CD14-positive monocyte (primary cell): ENCODE data around the gene COL9A2. TPM values are rescaled to one million over a fixed set of nuclear protein-coding genes. Genes with fewer than 3 reads are reported as not detected.

Experiments
- DNase-seq, 3 donors: peaks; one replicate each; pipeline ENCODE4 v3.0.0-alpha.2; 2011 to 2022
- H2AFZ ChIP-seq: 2 replicates; pipeline ENCODE4 v1.6.0; 2012; ENCODE audit warnings: mild to moderate bottlenecking, low read depth, low read length, inconsistent platforms; ENCODE audit not compliant: insufficient read depth, poor library complexity, severe bottlenecking
- H3K27ac ChIP-seq, 2 donors: 1 replicate in 1 of 2; 2 replicates in 1 of 2; pipeline ENCODE4 v1.5.1; 2012 to 2013; ENCODE audit warnings: low read length in 2 of 2, control low read depth in 1 of 2, inconsistent platforms in 1 of 2, low read depth in 1 of 2, mild to moderate bottlenecking in 1 of 2
- H3K27me3 ChIP-seq, 2 donors: one replicate each; pipeline versions ENCODE4 v1.6.0 to v1.6.1; 2011 to 2013; ENCODE audit warnings: low read length in 2 of 2; ENCODE audit not compliant: control insufficient read depth in 2 of 2, insufficient read depth in 2 of 2
- H3K36me3 ChIP-seq, 2 donors: replicated peaks in 1 of 2; 1 replicate in 1 of 2; 2 replicates in 1 of 2; pipeline versions ENCODE4 v1.5.1 to v1.6.1; 2012 to 2013; ENCODE audit warnings: low read length in 2 of 2, control low read depth in 1 of 2, inconsistent platforms in 1 of 2, mild to moderate bottlenecking in 1 of 2; ENCODE audit not compliant: insufficient read depth in 2 of 2, control insufficient read depth in 1 of 2
- H3K4me1 ChIP-seq, 2 donors: 1 replicate in 1 of 2; 2 replicates in 1 of 2; pipeline versions ENCODE4 v1.5.1 to v1.6.1; 2012 to 2013; ENCODE audit warnings: low read length in 2 of 2, control low read depth in 1 of 2, inconsistent platforms in 1 of 2, mild to moderate bottlenecking in 1 of 2, moderate library complexity in 1 of 2; ENCODE audit not compliant: insufficient read depth in 2 of 2, control insufficient read depth in 1 of 2
- H3K4me2 ChIP-seq: replicated peaks from 2 replicates; pipeline ENCODE3; 2012; ENCODE audit warnings: low read length, moderate library complexity, mild to moderate bottlenecking; ENCODE audit not compliant: poor library complexity, severe bottlenecking; ENCODE audit errors: extremely low read depth
- H3K4me3 ChIP-seq, 3 experiments: fragments of 200-600 bp in 1 of 3; sonication (generic) in 1 of 3; replicated peaks in 1 of 3; 1 replicate in 2 of 3; 2 replicates in 1 of 3; pipeline ENCODE4 v1.5.1; 2011 to 2013; ENCODE audit warnings: low read length in 3 of 3, mild to moderate bottlenecking in 3 of 3, control low read depth in 2 of 3, low read depth in 2 of 3, inconsistent platforms in 1 of 3, moderate library complexity in 1 of 3
- H3K79me2 ChIP-seq: 2 replicates; pipeline ENCODE4 v1.6.0; 2012; ENCODE audit warnings: mild to moderate bottlenecking, control low read depth, inconsistent platforms, low read length, moderate library complexity; ENCODE audit not compliant: insufficient read depth
- H3K9ac ChIP-seq: 2 replicates; pipeline ENCODE4 v1.6.0; 2017; ENCODE audit warnings: low read length, mild to moderate bottlenecking; ENCODE audit not compliant: insufficient read depth, poor library complexity, severe bottlenecking
- H3K9me3 ChIP-seq, 2 donors: replicated peaks in 1 of 2; 1 replicate in 1 of 2; 2 replicates in 1 of 2; pipeline versions ENCODE4 v1.5.1 to v1.6.1; 2012 to 2013; ENCODE audit warnings: low read length in 2 of 2, control low read depth in 1 of 2; ENCODE audit not compliant: control insufficient read depth in 1 of 2, insufficient read depth in 1 of 2
- H4K20me1 ChIP-seq: 2 replicates; pipeline ENCODE4 v1.6.0; 2012; ENCODE audit warnings: mild to moderate bottlenecking, low read length, control low read depth, moderate library complexity; ENCODE audit not compliant: insufficient read depth
- H3K27ac Mint-ChIP-seq, 7 donors: one replicate each; pipeline ENCODE4 v1.8.0; 2020; ENCODE audit warnings: mild to moderate bottlenecking in 7 of 7, mixed read lengths in 7 of 7, moderate library complexity in 6 of 7, inconsistent platforms in 2 of 7
- H3K27me3 Mint-ChIP-seq, 3 donors: one replicate each; pipeline ENCODE4 v1.8.0; 2021 to 2022; ENCODE audit warnings: low read depth in 3 of 3, mild to moderate bottlenecking in 3 of 3, mixed read lengths in 3 of 3, moderate library complexity in 3 of 3, inconsistent platforms in 1 of 3
- H3K36me3 Mint-ChIP-seq, 2 donors: one replicate each; pipeline ENCODE4 v1.8.0; 2020; ENCODE audit warnings: mixed read lengths in 2 of 2, inconsistent platforms in 1 of 2, mild to moderate bottlenecking in 1 of 2
- H3K4me1 Mint-ChIP-seq: one replicate; pipeline ENCODE4 v1.8.0; 2020; ENCODE audit warnings: mild to moderate bottlenecking, mixed read lengths
- H3K4me3 Mint-ChIP-seq, 2 donors: one replicate each; pipeline ENCODE4 v1.8.0; 2020; ENCODE audit warnings: mild to moderate bottlenecking in 2 of 2, mixed read lengths in 2 of 2, moderate library complexity in 1 of 2
- H3K9me3 Mint-ChIP-seq, 7 donors: one replicate each; pipeline ENCODE4 v1.8.0; 2020 to 2022; ENCODE audit warnings: mixed read lengths in 7 of 7, mild to moderate bottlenecking in 6 of 7, moderate library complexity in 6 of 7, inconsistent platforms in 2 of 7
- WGBS: methylation state at CpG from one replicate; pipeline ENCODE4 v1.1.5; 2013; ENCODE audit warnings: missing lambda C conversion rate; ENCODE audit not compliant: insufficient coverage; 5-methylcytosine and 5-hydroxymethylcytosine counted together
- intact Hi-C, 2 donors: fragments of 100-400 bp; cut with micrococcal nuclease; formaldehyde crosslinking; loops; one replicate each; pipeline versions ENCODE4 v1.15.0 to v1.15.1; 2023
- polyA plus RNA-seq, 3 donors: library from polyadenylated mRNA; depleted of rRNA in 1 of 3; unstranded in 2 of 3; stranded (reverse) in 1 of 3; fragments of 300-500 nt in 2 of 3; fragments of >200 nt in 1 of 3; fragmentation: Illumina TruSeq in 2 of 3; gene quantifications; 1 replicate in 2 of 3; 2 replicates in 1 of 3; pipeline ENCODE4 v1.2.3, GENCODE V29; 2012 to 2021
- TF ChIP-seq, protein P1 (sequence below): fragments of 200-600 bp; IDR thresholded peaks from one replicate; pipeline ENCODE4 v1.8.0; 2022; ENCODE audit warnings: antibody characterized with exemption, mild to moderate bottlenecking

The COL9A2 gene
- polyA plus RNA-seq, 3 donors: 2.0 to 24.3 (median 2.6) TPM

DNA sequence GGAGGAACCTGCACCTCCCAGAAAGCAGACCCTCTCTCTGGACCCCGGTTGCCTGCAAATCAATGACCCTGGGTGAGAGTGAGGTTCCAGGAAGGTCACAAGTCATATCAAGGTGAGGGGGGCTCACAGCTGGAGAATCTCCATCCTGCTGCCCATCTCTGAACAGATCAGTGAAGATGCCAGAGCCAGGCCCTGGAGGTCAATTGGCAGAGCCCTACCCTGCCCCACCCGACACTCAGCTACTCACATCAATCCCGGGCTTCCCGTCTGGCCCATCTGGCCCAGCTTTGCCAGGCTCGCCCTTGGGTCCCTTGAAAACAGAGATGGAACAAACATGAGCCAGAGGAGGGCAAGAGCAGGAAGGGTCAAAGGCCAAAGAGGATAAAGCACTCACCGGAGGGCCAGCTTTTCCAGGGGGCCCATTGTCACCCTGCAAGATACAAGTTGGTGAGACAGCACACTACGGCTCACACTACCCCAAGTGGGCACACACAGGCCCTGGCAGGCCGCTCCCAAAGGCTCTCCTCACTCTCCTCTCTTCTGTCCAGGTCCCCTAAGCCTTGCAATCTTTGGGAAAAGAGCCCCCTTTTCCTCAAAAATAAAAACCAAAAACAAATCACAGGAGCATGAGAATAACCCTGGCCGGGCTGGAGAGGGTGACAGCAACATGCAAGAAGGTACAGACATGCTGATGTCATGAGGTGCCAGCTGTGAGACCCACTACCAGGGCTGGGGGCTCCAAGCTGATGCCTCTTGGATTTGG, 2.9 kb downstream of the COL9A2 start:
- no peaks in the 10 kb centered on the region for H4K20me1 ChIP-seq
- H3K4me2 ChIP-seq: no peak overlapping the region
- Mint-ChIP-seq H3K9me3 (peaks cover 0 to 12% (median 6%) of the 10 kb centered on the region in 7 donors), H3K27me3 (peaks cover 31 to 49% (median 45%) of the 10 kb centered on the region in 3 donors), H3K4me1 (peaks cover 50% of the 10 kb centered on the region), H3K36me3 (peaks cover 7 to 12% of the 10 kb centered on the region in 2 donors), H3K27ac (no peak overlapping the region), H3K4me3 (peak overlapping the region; percentile 21 to 94)
- peaks cover 0 to 3% of the 10 kb centered on the region in 2 donors for H3K9me3 ChIP-seq
- peaks cover 8% of the 10 kb centered on the region for H3K79me2 ChIP-seq
- intact Hi-C loops: loop anchor here (5.0 to 10.0 kb wide), 3 partner anchors 47 to 159 kb away; partner anchors contain the start of gene ZMPSTE24 (in 1 of the 2)
- 99% methylated on average over 6 of the region's 9 CpGs for WGBS
- peaks cover 53 to 63% of the 10 kb centered on the region in 2 donors for H3K4me1 ChIP-seq
- no peak overlapping the region for H3K9ac ChIP-seq
- peaks cover 21 to 34% of the 10 kb centered on the region in 2 donors for H3K27me3 ChIP-seq
- TF ChIP-seq, protein P1, sequence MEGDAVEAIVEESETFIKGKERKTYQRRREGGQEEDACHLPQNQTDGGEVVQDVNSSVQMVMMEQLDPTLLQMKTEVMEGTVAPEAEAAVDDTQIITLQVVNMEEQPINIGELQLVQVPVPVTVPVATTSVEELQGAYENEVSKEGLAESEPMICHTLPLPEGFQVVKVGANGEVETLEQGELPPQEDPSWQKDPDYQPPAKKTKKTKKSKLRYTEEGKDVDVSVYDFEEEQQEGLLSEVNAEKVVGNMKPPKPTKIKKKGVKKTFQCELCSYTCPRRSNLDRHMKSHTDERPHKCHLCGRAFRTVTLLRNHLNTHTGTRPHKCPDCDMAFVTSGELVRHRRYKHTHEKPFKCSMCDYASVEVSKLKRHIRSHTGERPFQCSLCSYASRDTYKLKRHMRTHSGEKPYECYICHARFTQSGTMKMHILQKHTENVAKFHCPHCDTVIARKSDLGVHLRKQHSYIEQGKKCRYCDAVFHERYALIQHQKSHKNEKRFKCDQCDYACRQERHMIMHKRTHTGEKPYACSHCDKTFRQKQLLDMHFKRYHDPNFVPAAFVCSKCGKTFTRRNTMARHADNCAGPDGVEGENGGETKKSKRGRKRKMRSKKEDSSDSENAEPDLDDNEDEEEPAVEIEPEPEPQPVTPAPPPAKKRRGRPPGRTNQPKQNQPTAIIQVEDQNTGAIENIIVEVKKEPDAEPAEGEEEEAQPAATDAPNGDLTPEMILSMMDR: no peak
- no peak overlapping the region for H3K4me3 ChIP-seq
- no peak for DNase-seq
- no peaks in the 10 kb centered on the region for H3K36me3 ChIP-seq
- H3K27ac ChIP-seq: no peak overlapping the region
- H2AFZ ChIP-seq: no peak overlapping the region

DNA sequence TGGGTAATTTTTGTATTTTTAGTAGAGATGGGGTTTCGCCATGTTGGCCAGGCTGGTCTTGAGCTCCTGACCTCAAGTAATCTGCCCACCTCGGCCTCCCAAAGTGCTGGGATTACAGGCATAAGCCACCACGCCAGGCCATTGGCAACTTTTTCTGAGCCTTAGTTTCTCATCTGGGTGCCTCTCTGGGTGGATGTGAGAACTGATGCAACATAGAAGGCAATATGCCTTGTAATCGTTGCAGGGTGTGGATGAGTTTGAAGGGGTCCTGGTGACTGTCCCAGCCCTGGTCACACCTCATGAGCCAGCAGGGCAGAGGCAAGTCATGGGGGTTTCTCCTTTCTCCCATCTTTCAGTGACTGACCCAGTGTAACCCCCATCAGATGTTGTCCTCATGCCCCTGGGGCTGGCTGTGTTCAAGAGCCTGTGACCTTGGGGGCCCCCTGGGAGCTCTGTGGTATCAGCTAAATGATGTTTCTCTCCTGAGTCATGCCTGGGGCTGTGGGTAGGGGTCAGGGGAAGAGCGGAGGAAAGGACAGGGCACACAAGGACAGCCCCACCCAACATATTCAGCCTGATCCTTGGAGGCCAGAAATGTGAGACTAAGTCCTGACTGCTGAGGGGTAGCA, 3.6 kb downstream of the COL9A2 start:
- WGBS: 68% methylated on average over 2 of the region's 5 CpGs
- Histone ChIP-seq H3K27ac (no peak overlapping the region), H3K4me1 (peaks cover 53 to 63% of the 10 kb centered on the region in 2 donors), H2AFZ (no peak overlapping the region), H3K79me2 (peaks cover 8% of the 10 kb centered on the region), H4K20me1 (no peaks in the 10 kb centered on the region), H3K9me3 (peaks cover 0 to 3% of the 10 kb centered on the region in 2 donors), H3K4me3 (no peak overlapping the region), H3K4me2 (no peak overlapping the region), H3K9ac (no peak overlapping the region), H3K36me3 (no peaks in the 10 kb centered on the region), H3K27me3 (peaks cover 20 to 27% of the 10 kb centered on the region in 2 donors)
- Mint-ChIP-seq H3K9me3 (peaks cover 0 to 12% (median 6%) of the 10 kb centered on the region in 7 donors), H3K4me3 (peak overlapping the region in 1 of 2 donors; percentile 42), H3K27ac (peak overlapping the region in 4 of 7 donors; percentile 31 to 62 (median 41)), H3K36me3 (peaks cover 7 to 10% of the 10 kb centered on the region in 2 donors), H3K27me3 (peaks cover 24 to 42% (median 38%) of the 10 kb centered on the region in 3 donors), H3K4me1 (peaks cover 50% of the 10 kb centered on the region)
- intact Hi-C loops: loop anchor here (5.0 to 10.0 kb wide), 3 partner anchors 46 to 159 kb away; partner anchors contain the start of gene ZMPSTE24 (in 1 of the 2)
- DNase-seq: peak in 2 of 3 donors; percentile 10 to 30
- TF ChIP-seq, protein P1: no peak
